Measurements from ENCODE around the gene SMCO4.

DNA sequence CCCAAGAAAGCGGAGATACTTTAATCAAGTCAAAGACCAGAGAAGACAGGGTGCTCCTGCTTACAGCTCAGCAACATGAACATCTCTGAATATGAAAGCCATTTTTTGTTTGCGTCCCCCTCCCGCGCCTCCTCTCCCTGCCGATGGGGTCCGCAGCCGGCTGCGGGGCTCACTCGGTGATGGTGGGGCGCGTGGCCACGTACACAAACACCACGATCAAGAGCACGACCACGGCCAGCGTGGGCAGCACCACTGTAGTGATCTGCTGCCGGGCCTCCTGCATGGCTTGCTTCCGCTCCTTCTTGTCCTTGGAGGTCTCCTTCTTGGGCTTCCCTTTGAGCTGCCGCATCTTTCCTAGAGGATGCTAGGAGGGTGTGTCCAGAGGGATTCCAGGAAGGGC is 64.3 kb downstream of the SMCO4 start:
- TF ChIP-seq, protein P1, sequence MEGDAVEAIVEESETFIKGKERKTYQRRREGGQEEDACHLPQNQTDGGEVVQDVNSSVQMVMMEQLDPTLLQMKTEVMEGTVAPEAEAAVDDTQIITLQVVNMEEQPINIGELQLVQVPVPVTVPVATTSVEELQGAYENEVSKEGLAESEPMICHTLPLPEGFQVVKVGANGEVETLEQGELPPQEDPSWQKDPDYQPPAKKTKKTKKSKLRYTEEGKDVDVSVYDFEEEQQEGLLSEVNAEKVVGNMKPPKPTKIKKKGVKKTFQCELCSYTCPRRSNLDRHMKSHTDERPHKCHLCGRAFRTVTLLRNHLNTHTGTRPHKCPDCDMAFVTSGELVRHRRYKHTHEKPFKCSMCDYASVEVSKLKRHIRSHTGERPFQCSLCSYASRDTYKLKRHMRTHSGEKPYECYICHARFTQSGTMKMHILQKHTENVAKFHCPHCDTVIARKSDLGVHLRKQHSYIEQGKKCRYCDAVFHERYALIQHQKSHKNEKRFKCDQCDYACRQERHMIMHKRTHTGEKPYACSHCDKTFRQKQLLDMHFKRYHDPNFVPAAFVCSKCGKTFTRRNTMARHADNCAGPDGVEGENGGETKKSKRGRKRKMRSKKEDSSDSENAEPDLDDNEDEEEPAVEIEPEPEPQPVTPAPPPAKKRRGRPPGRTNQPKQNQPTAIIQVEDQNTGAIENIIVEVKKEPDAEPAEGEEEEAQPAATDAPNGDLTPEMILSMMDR (conservative IDR thresholded peaks at IDR 0.05; ENCODE audit: low read length): no peak
- TF ChIP-seq EZH2phosphoT487 (IDR thresholded peaks at IDR 0.05; ENCODE audit: borderline replicate concordance, low read depth, low read length): no peak
